HG03439 (cell line): ENCODE data around the gene MBD3.

Experiments
- ATAC-seq: cut with Tn5 transposase; IDR thresholded peaks from one replicate; pipeline ENCODE4 v1.9.1; 2021; ENCODE audit warnings: mild to moderate bottlenecking, moderate library complexity; ENCODE audit not compliant: unreplicated experiment

Gene MBD3

GRCh38 chr19:1601613-1602064, 9.0 kb upstream of the MBD3 start:
- no peak for ATAC-seq

- ATAC-seq: no peak
These were observed 6.8 kb upstream of the MBD3 start for GRCh38 chr19:1599460-1599846.

- ATAC-seq: no peak
These were observed 6.3 kb upstream of the MBD3 start for GRCh38 chr19:1598777-1599459.

- no peak for ATAC-seq
These were observed 772 bp upstream of the MBD3 start for GRCh38 chr19:1593501-1593772.

- peak; percentile 63 for ATAC-seq
These were observed 476 bp downstream of the MBD3 start for GRCh38 chr19:1592024-1592754.

- no peak for ATAC-seq
These were observed 1.1 kb downstream of the MBD3 start for GRCh38 chr19:1591421-1592023.

- no peak for ATAC-seq
These were observed 1.8 kb downstream of the MBD3 start for GRCh38 chr19:1590641-1591397.

GRCh38 chr19:1587872-1588271, 4.8 kb downstream of the MBD3 start:
- ATAC-seq: no peak

GRCh38 chr19:1585243-1585580, 7.5 kb downstream of the MBD3 start:
- no peak for ATAC-seq

- ATAC-seq: no peak
These were observed 8.0 kb downstream of the MBD3 start for GRCh38 chr19:1584500-1585242.

GRCh38 chr19:1582201-1582600, 10.5 kb downstream of the MBD3 start:
- ATAC-seq: no peak

GRCh38 chr19:1580957-1581356, 11.7 kb downstream of the MBD3 start:
- ATAC-seq: no peak

GRCh38 chr19:1580382-1580781, 12.3 kb downstream of the MBD3 start:
- ATAC-seq: no peak

- ATAC-seq: no peak
These were observed 13.4 kb downstream of the MBD3 start for GRCh38 chr19:1579222-1579621.

- ATAC-seq: no peak
These were observed 14.6 kb downstream of the MBD3 start for GRCh38 chr19:1577929-1578618.

- ATAC-seq: no peak
These were observed 15.4 kb downstream of the MBD3 start for GRCh38 chr19:1577090-1577928.

- no peak for ATAC-seq
These were observed 16.2 kb downstream of the MBD3 start for GRCh38 chr19:1576242-1577089.

GRCh38 chr19:1575323-1576241, 17.1 kb downstream of the MBD3 start:
- ATAC-seq: no peak
